ENCODE results near the gene MYO15B. TPM values are rescaled to one million over a fixed set of nuclear protein-coding genes. Genes with fewer than 3 reads are reported as not detected.

MYO15B gene
- 58.4 and 78.6 TPM in 2 replicates for total RNA-seq (2022)
- Bru-seq, nascent RNA, result percentile 44 among the genes with signal in this experiment
- percentile 56 among the genes with signal in this experiment for BruChase-seq, experiment 1, labeled RNA remaining after a 6-hour chase
- BruChase-seq, experiment 2, labeled RNA remaining after a 2-hour chase, result percentile 50 among the genes with signal in this experiment
- long read RNA-seq, partial matches to known transcripts, result 3 of 7 reads
- long read RNA-seq, other reads (novel, unspliced or antisense), result 4 of 7 reads

DNA sequence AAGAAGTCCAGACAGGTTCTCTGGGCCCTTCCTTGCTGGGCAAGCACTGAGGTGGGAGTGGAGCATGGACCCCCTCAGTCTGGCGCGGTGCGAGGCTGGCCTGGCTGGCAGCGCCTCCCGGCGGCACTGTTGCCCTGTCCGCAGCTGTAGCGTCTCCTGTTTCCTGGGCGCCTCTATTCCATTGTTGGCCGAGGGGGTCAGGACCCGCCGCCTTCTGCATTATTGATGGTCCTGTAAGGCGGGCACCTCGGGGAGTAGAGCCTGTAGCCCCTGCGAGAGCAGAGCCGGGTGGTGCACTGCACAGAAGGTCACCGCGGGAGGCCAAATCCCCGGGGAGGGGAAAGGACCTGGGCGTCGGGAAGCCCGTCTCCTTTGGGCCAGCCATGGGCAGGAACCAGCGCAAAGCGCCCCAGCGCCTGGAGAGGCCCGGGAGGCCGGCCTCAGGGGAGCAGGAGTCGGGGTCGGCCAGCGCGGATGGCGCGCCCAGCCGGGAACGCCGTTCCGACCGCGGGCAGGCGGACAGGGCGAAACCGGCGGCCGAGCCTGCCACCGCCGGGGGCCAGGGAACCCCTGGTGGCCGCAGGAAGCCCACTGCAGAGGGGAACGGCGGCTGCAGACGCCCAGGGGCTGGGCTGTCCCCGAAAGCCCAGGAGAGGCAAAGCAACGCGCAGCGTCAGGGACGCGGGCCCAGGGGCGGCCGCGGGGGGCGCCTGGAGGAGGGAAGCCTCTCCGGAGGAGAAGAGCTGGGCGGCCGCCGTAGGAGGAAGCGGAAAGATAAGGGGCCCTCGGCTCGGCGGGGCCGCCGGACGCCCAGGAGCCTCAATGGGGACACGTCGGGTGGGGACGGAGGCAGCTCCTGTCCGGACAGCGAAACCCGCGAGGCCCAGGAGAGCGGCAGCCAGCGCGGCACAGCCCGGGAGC, at the start of gene MYO15B:
Gene MYO15B, plus strand, starts transcription at position 126 of the 921 bp plus-strand sequence. Its CDS starts 258 bp downstream, at position 384.
- no TSS peak for BruUV-seq (replicated peaks)
- Mint-ChIP-seq H3K4me3 (ENCODE audit: low read depth, unreplicated experiment) (peak within 1 kb of the TSS; percentile 64), H3K36me3 (ENCODE audit: insufficient read depth, unreplicated experiment) (peaks cover 9% of the 10 kb centered on the region), H3K4me1 (ENCODE audit: low read depth, unreplicated experiment) (no peaks in the 10 kb centered on the region), H3K27me3 (ENCODE audit: unreplicated experiment) (peaks cover 15% of the 10 kb centered on the region), H3K9me3 (ENCODE audit: low read depth, unreplicated experiment) (no peaks in the 10 kb centered on the region), H3K27ac (ENCODE audit: unreplicated experiment) (no peak within 1 kb of the TSS)
- CTCF ChIA-PET, result interaction anchor here (0.5 to 1.5 kb wide), 6 partner anchors 10 to 72 kb away, joined by 3 to 5 read pairs (median 4); partner anchors contain the start of genes SMIM5 and TSEN54
- DNase-seq, result peak; percentile 70
- intact Hi-C loops (cut with micrococcal nuclease; ENCODE audit: unreplicated experiment), result loop anchor here (5.0 to 10.0 kb wide), 2 partner anchors 71 to 163 kb away; partner anchors contain the start of genes CASKIN2 and TSEN54
- TF ChIP-seq CTCF (IDR thresholded peaks at IDR 0.05; ENCODE audit: unreplicated experiment), result peak; percentile 48

DNA sequence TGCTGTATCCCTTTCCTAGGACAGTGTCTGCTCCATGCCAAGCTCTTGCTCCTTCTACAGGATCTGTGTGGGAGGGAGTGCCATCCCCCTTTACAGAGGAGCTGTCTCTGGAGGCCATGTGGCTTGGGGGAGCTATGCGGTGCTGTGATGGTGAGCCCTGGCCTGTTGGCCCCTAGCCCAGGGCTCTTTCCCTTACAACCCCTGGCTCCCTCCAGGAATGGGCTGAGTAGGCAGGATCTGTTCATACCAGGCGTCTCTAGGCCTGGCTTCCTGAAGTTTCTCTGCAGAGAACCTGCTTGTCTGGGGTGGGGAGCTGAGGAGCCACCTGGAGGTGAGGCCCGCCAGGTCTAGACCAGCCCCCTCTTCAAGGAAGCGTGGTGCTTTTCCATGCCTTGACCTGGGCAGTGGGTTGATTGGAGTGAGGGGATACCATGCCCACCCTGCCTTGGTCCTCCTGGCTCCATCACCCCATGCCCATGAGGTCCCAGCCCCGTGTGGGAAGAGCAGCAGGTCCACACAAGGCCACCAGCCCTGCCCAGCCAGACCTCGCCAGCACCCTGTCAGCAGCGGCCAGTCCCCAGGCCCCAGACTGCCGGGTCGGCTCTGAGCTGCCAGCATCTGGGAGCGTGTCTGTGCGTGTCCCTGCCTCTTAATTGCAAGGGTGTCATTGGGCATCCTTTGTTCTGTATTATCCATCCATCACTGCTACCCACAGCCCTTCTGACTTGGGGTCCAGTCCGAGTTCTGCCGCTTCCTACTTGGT, 47.5 kb upstream of the MYO15B start:
- intact Hi-C loops (cut with micrococcal nuclease; ENCODE audit: unreplicated experiment), result no loop called here
- Mint-ChIP-seq H3K27ac (ENCODE audit: unreplicated experiment) (no peak overlapping the region), H3K27me3 (ENCODE audit: unreplicated experiment) (no peaks in the 10 kb centered on the region), H3K4me3 (ENCODE audit: low read depth, unreplicated experiment) (no peak overlapping the region), H3K36me3 (ENCODE audit: insufficient read depth, unreplicated experiment) (peaks cover 66% of the 10 kb centered on the region), H3K9me3 (ENCODE audit: low read depth, unreplicated experiment) (no peaks in the 10 kb centered on the region), H3K4me1 (ENCODE audit: low read depth, unreplicated experiment) (peaks cover 47% of the 10 kb centered on the region)
- CTCF ChIA-PET, result interaction anchor here (0.7 to 1.4 kb wide), 2 partner anchors 14 to 107 kb away, joined by 4 to 6 read pairs; no protein-coding TSS in a partner anchor
- BruUV-seq (replicated peaks), result no TSS peak
- TF ChIP-seq CTCF (IDR thresholded peaks at IDR 0.05; ENCODE audit: unreplicated experiment), result no peak
- DNase-seq, result no peak

DNA sequence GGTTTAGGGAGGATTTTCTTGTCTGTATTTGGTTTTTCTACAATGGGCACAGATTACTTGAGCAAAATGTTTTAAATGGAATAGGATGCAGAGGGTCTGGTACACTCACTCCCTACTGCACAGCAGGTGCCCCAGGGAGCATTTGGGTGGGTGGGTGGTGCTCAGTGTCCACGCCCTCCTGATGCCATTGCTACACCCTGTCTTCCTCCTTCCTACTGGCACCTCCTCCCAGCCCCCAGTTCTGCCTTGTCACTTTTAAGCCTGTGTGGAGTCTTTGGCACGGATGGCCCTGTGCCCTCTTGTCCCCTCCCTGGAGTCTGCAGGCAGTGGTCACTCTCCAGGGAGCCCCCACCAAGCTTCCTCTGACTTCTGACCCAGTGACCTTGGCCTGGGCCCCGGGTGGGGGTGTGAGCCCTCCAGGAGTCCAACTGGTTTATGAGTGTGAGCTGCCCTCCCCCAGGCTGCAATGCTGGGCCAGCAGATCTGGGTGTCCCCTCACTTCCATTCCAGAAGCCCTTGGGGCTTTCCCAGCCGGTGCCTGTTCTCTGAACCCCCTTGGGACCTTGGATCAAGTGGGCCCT, 46.6 kb upstream of the MYO15B start:
- Mint-ChIP-seq H3K4me1 (ENCODE audit: low read depth, unreplicated experiment) (peaks cover 46% of the 10 kb centered on the region), H3K27me3 (ENCODE audit: unreplicated experiment) (no peaks in the 10 kb centered on the region), H3K9me3 (ENCODE audit: low read depth, unreplicated experiment) (no peaks in the 10 kb centered on the region), H3K27ac (ENCODE audit: unreplicated experiment) (no peak overlapping the region), H3K36me3 (ENCODE audit: insufficient read depth, unreplicated experiment) (peaks cover 63% of the 10 kb centered on the region), H3K4me3 (ENCODE audit: low read depth, unreplicated experiment) (no peak overlapping the region)
- no peak for DNase-seq
- CTCF ChIA-PET, result no interaction called here
- intact Hi-C loops (cut with micrococcal nuclease; ENCODE audit: unreplicated experiment), result no loop called here
- no peak for TF ChIP-seq CTCF (IDR thresholded peaks at IDR 0.05; ENCODE audit: unreplicated experiment)
- no TSS peak for BruUV-seq (replicated peaks)

DNA sequence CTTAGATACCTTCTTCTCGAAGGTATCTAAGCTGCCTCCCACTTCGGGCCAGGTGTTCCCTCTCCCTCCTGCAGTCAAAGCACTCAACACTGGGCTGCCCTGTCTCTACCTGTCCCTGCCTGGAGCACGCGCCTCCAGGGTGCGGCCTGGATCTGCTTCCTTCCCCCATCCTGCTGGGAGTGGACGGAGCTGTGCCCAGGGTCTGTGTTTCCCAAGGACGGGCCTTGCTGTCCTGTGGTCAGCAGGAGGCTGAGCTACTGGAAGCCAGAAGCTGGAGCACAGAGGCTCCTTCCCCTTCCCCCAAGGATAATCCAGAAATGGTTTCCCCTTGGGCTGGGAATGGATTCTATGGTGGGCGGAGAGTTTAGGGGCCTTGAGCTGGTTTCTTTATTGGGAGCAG, 45.4 kb upstream of the MYO15B start:
- Mint-ChIP-seq H3K4me1 (ENCODE audit: low read depth, unreplicated experiment) (peaks cover 52% of the 10 kb centered on the region), H3K36me3 (ENCODE audit: insufficient read depth, unreplicated experiment) (peaks cover 65% of the 10 kb centered on the region), H3K27me3 (ENCODE audit: unreplicated experiment) (no peaks in the 10 kb centered on the region), H3K9me3 (ENCODE audit: low read depth, unreplicated experiment) (no peaks in the 10 kb centered on the region), H3K4me3 (ENCODE audit: low read depth, unreplicated experiment) (peak overlapping the region; percentile 35), H3K27ac (ENCODE audit: unreplicated experiment) (peak overlapping the region; percentile 45)
- no peak for DNase-seq
- CTCF ChIA-PET, result interaction anchor here (0.8 to 1.4 kb wide), 3 partner anchors 16 to 59 kb away, joined by 3 to 8 read pairs (median 4); no protein-coding TSS in a partner anchor
- no TSS peak for BruUV-seq (replicated peaks)
- TF ChIP-seq CTCF (IDR thresholded peaks at IDR 0.05; ENCODE audit: unreplicated experiment), result no peak
- intact Hi-C loops (cut with micrococcal nuclease; ENCODE audit: unreplicated experiment), result no loop called here

Measured in Calu3 (cell line).